ENCODE data around the gene THOC3. TPM values are rescaled to one million over a fixed set of nuclear protein-coding genes. Genes with fewer than 3 reads are reported as not detected.
"Not testable (repeated sequence)": the region's sequence is repeated elsewhere in the genome, so short reads cannot be mapped to it uniquely, and the experiment has no call there.

The THOC3 gene
- total RNA-seq, 1 donor from 2014 or later, result 15.6 TPM

DNA sequence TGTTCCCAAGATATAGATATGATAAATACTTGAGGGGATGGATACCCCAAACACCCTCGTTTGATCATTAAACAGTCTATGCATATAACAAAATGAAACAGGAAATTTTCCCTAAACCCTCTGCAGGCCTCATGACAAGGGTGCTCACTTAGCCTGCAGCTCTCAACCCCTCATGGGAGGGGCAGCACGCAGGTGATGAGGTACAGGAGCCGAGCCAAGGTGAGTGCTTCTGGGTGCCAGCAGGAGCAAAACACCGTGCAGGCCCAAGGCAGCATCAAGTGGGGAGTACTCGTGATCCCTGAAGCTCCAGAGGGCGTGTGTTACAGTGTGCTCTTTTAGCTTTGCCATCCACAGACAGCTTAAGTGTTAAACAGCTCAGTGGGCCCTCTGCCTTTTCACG, 24.9 kb downstream of the THOC3 start:
- not testable (repeated sequence) for DNase-seq (ENCODE audit: low spot score)

DNA sequence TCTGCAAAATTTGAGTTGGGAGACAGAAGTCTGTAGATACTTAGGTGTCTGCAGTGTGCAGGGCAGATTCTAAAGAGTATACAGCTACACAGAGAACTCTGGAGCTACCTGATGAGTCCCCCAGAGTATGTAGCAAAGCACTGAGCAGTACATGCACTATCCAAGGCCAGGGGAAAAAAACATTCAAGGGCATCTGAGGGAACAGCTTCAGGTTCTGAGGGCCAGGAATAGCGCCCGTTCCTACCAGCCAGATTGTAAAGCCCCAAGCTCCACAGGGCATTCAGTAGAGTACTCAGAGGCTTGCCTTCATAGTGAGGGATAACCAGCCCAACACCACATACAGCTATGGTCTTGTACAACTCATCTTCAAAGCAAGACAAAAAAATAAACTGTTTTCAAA, 27.5 kb downstream of the THOC3 start:
- DNase-seq (ENCODE audit: low spot score), result not testable (repeated sequence)

- DNase-seq (ENCODE audit: low spot score), result not testable (repeated sequence)
Measured at GRCh38 chr5:175938489-175938888, 29.6 kb downstream of the THOC3 start.

DNA sequence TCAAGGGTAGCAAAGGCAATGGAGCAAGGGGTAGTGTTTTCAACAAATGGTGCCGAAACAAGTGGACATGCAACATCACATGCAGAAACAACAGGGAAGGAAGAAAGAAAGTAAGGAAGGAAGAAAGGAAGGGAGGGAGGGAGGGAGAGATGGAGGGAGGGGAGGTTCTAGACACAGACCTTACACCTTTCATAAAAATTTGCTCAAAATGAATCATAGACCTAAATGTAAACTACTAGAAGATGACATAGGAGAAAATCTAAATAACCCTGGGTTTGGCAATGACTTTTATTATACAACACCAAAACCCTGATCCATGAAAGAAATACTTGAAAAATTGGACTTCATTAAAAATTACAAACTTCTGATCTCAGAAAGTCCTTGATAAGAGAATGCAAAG, 39.4 kb downstream of the THOC3 start:
- not testable (repeated sequence) for DNase-seq (ENCODE audit: low spot score)

DNA sequence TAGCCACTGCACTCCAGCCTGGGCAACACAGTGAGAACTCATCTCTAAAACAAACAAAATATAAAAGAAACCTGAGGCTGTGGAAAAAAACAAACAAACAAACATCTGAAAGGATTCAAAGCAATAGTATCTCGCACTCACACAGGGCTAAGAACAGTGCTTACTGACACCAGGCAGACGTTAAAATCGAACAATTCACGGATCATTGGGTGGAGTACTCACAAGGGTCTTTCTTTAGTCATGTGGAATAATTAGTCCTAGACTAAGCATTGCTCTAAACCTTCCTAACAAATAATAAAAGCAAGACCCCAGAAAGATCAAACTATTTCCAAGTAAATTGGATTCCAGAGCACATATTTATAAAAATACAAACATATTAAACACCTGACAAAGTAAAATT, 43.0 kb downstream of the THOC3 start:
- DNase-seq (ENCODE audit: low spot score), result not testable (repeated sequence)

DNA sequence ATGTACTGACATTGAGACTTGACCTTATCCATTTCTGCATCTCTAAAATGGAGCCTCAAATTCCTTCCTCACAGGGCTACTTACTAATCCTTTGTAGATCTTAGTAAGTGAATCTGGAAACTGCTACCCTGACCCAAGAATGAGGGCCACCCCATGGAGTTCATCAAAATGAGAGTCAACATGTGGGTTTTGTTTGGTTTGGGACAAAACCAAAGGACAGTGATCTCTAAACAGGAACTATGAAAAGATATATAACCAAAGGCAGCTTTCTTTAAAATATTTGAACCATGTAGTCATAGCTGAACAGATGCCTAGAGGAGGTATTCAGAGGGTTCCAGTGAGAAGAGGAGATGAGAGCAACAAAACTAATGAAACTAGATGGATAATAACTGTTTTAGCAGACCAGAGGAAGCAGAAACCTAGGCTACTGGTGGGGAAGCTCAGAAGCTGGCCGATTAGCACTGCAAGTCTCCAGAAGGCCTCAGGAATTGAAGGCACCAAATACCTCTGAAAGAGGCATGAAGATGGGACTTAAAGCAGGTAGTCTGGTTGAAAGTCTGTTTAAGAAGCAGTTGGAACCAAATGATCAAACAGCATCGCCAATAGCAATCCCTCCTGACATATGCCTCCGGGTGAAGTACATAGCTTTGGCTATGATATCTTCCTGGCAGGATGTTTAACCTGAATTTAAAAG, 45.8 kb downstream of the THOC3 start:
- DNase-seq (ENCODE audit: low spot score), result no peak

DNA sequence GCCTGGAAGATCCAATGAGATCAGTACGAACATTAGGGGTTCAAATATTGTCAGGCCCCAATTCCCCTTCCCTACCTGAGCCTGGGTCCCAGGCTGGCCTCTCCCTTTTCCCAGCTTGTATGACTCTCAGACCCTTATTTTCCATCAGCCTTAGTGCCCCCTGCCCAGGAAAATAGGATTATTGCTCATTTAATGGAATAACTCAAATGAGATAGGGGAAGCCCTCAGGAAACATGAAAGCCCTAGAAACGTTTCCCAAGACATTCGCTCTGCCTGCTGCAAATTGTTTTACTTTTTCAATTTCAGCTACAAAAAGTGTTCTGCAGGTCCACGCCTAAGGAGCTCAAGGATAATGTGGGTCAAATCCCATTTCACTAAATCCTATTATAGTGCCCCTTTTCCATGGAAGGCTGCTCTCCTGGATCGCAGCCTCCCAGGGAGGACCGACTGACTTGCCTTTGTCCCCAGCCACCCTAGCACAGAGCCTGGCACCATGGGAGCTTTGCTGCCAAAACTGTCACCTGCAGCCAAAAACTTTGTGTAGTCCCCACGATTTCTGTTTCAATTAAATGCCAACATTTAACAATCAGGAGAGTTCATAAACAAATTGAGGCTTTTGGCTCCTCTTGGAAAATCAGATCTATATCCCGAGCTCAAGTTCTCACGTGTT, 46.9 kb downstream of the THOC3 start:
- DNase-seq (ENCODE audit: low spot score), result no peak

DNA sequence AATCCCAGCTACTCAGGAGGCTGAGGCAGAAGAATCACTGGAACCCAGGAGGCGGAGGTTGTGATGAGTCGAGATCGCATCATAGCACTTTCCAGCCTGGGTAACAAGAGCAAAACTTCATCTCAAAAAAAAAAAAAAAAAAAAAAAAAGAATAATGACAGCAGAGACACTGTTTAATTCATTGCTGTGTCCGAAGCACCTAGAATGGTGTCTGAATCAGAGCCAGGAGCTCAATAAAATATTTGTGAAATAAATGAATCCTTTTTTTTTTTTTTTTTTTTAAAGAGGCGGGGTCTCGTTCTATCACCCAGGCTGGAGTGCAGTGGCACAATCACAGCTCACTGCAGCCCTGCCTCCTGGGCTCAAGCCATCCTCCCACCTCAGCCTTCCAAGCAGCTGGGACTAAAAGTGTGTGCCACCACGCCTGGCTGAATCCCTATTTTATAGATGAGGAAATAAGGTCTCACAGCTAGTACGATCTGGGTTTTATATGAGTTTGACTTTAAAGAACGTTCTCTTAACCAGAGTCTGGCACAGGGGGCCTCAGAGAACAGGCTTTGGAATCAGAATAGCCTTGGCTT, 47.8 kb downstream of the THOC3 start:
- DNase-seq (ENCODE audit: low spot score), result no peak

- not testable (repeated sequence) for DNase-seq (ENCODE audit: low spot score)
Measured at GRCh38 chr5:175915066-175916037, 52.8 kb downstream of the THOC3 start.

- not testable (repeated sequence) for DNase-seq (ENCODE audit: low spot score)
Measured at GRCh38 chr5:175913835-175914672, 54.1 kb downstream of the THOC3 start.

GRCh38 chr5:175910072-175910471, 58.0 kb downstream of the THOC3 start:
- not testable (repeated sequence) for DNase-seq (ENCODE audit: low spot score)

Other genes starting within 250 kb of the THOC3 start
- gene CPLX2, start 96.7 kb downstream of the THOC3 start, total RNA-seq, result not detected

Data from mesenteric fat pad (tissue), 1 donor.